CD4-positive, alpha-beta memory T cell (primary cell): ENCODE data around the gene AVPR1B. TPM values are rescaled to one million over a fixed set of nuclear protein-coding genes. Genes with fewer than 3 reads are reported as not detected.
A peak's percentile ranks its signal among the peaks of the same experiment; 100 is the strongest.

Experiments used
- CTCF ChIA-PET: fragments of 350-600 bp; sonication (Branson Sonifier 250); formaldehyde crosslinking; loops from one replicate; lab custom pipeline; 2021; ENCODE audit warnings: inconsistent platforms; ENCODE audit not compliant: partially characterized antibody; lab: Charles Lee
- POLR2A ChIA-PET: fragments of 350-600 bp; sonication (Branson Sonifier 250); formaldehyde crosslinking; loops from one replicate; lab custom pipeline; 2021; ENCODE audit not compliant: partially characterized antibody; lab: Charles Lee
- DNase-seq, 5 donors: peaks; one replicate each; pipeline versions ENCODE4 v3.0.0 to v3.0.0-alpha.2; 2020 to 2022; ENCODE audit warnings: mixed read lengths in 1 of 5
- H3K27ac ChIP-seq: one replicate; pipeline ENCODE4 v1.7.0; 2013; ENCODE audit warnings: low read depth, low read length
- H3K27me3 ChIP-seq: 2 replicates; pipeline ENCODE4 v1.7.0; 2013; ENCODE audit warnings: mild to moderate bottlenecking, low read length, moderate library complexity; ENCODE audit not compliant: insufficient read depth
- H3K36me3 ChIP-seq: 2 replicates; pipeline ENCODE4 v1.7.0; 2013; ENCODE audit warnings: mild to moderate bottlenecking, low read length, moderate library complexity; ENCODE audit not compliant: insufficient read depth
- H3K4me1 ChIP-seq: 2 replicates; pipeline ENCODE4 v1.7.0; 2013; ENCODE audit warnings: mild to moderate bottlenecking, low read length, moderate library complexity; ENCODE audit not compliant: insufficient read depth
- H3K4me3 ChIP-seq, 2 donors: one replicate each; pipeline ENCODE4 v1.7.0; 2013; ENCODE audit warnings: low read length in 2 of 2, mild to moderate bottlenecking in 1 of 2
- H3K9me3 ChIP-seq, 2 donors: one replicate each; pipeline ENCODE4 v1.7.0; 2013; ENCODE audit warnings: low read length in 2 of 2, control low read depth in 1 of 2; ENCODE audit not compliant: control insufficient read depth in 1 of 2
- H3K27ac Mint-ChIP-seq, 7 donors: one replicate each; pipeline ENCODE4 v1.8.0; 2020 to 2021; ENCODE audit warnings: mixed read lengths in 7 of 7, mild to moderate bottlenecking in 6 of 7, inconsistent platforms in 3 of 7, moderate library complexity in 3 of 7
- H3K27me3 Mint-ChIP-seq, 2 donors: one replicate each; pipeline ENCODE4 v1.8.0; 2020 to 2021; ENCODE audit warnings: mixed read lengths in 2 of 2
- H3K36me3 Mint-ChIP-seq, 2 donors: one replicate each; pipeline ENCODE4 v1.8.0; 2020 to 2021; ENCODE audit warnings: mixed read lengths in 2 of 2, inconsistent platforms in 1 of 2, mild to moderate bottlenecking in 1 of 2
- H3K4me1 Mint-ChIP-seq, 4 donors: one replicate each; pipeline ENCODE4 v1.8.0; 2020 to 2021; ENCODE audit warnings: mixed read lengths in 4 of 4, mild to moderate bottlenecking in 1 of 4
- H3K4me3 Mint-ChIP-seq, 8 donors: one replicate each; pipeline ENCODE4 v1.8.0; 2020 to 2021; ENCODE audit warnings: mixed read lengths in 8 of 8, mild to moderate bottlenecking in 7 of 8, moderate library complexity in 6 of 8, inconsistent platforms in 3 of 8
- H3K9me3 Mint-ChIP-seq, 8 donors: one replicate each; pipeline ENCODE4 v1.8.0; 2020 to 2021; ENCODE audit warnings: mixed read lengths in 8 of 8, mild to moderate bottlenecking in 5 of 8, inconsistent platforms in 3 of 8, moderate library complexity in 1 of 8
- intact Hi-C: fragments of 100-400 bp; cut with micrococcal nuclease; formaldehyde crosslinking; loops from one replicate; pipeline ENCODE4 v1.15.1; 2023
- polyA plus RNA-seq, 2 donors: library from polyadenylated mRNA; unstranded; fragments of 300-500 nt; fragmentation: Illumina TruSeq; gene quantifications; one replicate each; pipeline ENCODE4 v1.2.3, GENCODE V29; 2021
- total RNA-seq, 2 experiments: library from RNA; stranded (reverse); gene quantifications; one replicate each; pipeline ENCODE4 v1.2.3, GENCODE V29; 2021

AVPR1B gene
- total and polyA plus RNA-seq, 4 experiments from 2014 or later = not detected

- CTCF ChIA-PET = no interaction called here
- Mint-ChIP-seq H3K27ac (no peak overlapping the region), H3K9me3 (no peaks in the 10 kb centered on the region), H3K4me1 (no peaks in the 10 kb centered on the region), H3K27me3 (peaks cover 21 to 27% of the 10 kb centered on the region in 2 donors), H3K36me3 (no peaks in the 10 kb centered on the region), H3K4me3 (no peak overlapping the region)
- Histone ChIP-seq H3K27me3 (peaks cover 4% of the 10 kb centered on the region), H3K27ac (no peak overlapping the region), H3K36me3 (no peaks in the 10 kb centered on the region), H3K9me3 (no peaks in the 10 kb centered on the region), H3K4me1 (no peaks in the 10 kb centered on the region), H3K4me3 (no peak overlapping the region)
- DNase-seq = no peak
- intact Hi-C loops = no loop called here
- POLR2A ChIA-PET = no interaction called here
Measured at GRCh38 chr1:206135248-206135647, 18.1 kb upstream of the AVPR1B start.

GRCh38 chr1:206133751-206134415 is 16.7 kb upstream of the AVPR1B start:
- H3K4me1 Mint-ChIP-seq = no peaks in the 10 kb centered on the region
- intact Hi-C loops = no loop called here
- ChIA-PET POLR2A (no interaction called here), CTCF (no interaction called here)
- H3K4me3 ChIP-seq = no peak overlapping the region
- H3K36me3 Mint-ChIP-seq = no peaks in the 10 kb centered on the region
- H3K36me3 ChIP-seq = no peaks in the 10 kb centered on the region
- H3K27me3 Mint-ChIP-seq = peaks cover 14 to 22% of the 10 kb centered on the region in 2 donors
- DNase-seq = no peak
- H3K27ac Mint-ChIP-seq = no peak overlapping the region
- peaks cover under 1% of the 10 kb centered on the region for H3K27me3 ChIP-seq
- H3K4me1 ChIP-seq = no peaks in the 10 kb centered on the region
- H3K4me3 Mint-ChIP-seq = no peak overlapping the region
- H3K27ac ChIP-seq = no peak overlapping the region
- no peaks in the 10 kb centered on the region for H3K9me3 ChIP-seq
- H3K9me3 Mint-ChIP-seq = no peaks in the 10 kb centered on the region

GRCh38 chr1:206131037-206131436 is 13.8 kb upstream of the AVPR1B start:
- H3K4me3 Mint-ChIP-seq = no peak overlapping the region
- no peaks in the 10 kb centered on the region for H3K4me1 Mint-ChIP-seq
- intact Hi-C loops = no loop called here
- Histone ChIP-seq H3K27me3 (no peaks in the 10 kb centered on the region), H3K9me3 (no peaks in the 10 kb centered on the region), H3K27ac (no peak overlapping the region), H3K36me3 (no peaks in the 10 kb centered on the region), H3K4me1 (no peaks in the 10 kb centered on the region), H3K4me3 (no peak overlapping the region)
- H3K9me3 Mint-ChIP-seq = no peaks in the 10 kb centered on the region
- POLR2A ChIA-PET = no interaction called here
- no peaks in the 10 kb centered on the region for H3K36me3 Mint-ChIP-seq
- H3K27me3 Mint-ChIP-seq = peaks cover 18 to 22% of the 10 kb centered on the region in 2 donors
- DNase-seq = no peak
- CTCF ChIA-PET = no interaction called here
- H3K27ac Mint-ChIP-seq = no peak overlapping the region

- H3K9me3 ChIP-seq = no peaks in the 10 kb centered on the region
Measured at GRCh38 chr1:206128196-206128595, 11.0 kb upstream of the AVPR1B start.

GRCh38 chr1:206127336-206127735 is 10.1 kb upstream of the AVPR1B start:
- no peaks in the 10 kb centered on the region for H3K4me1 Mint-ChIP-seq
- H3K27ac ChIP-seq = no peak overlapping the region
- no peak for DNase-seq
- no peaks in the 10 kb centered on the region for H3K36me3 Mint-ChIP-seq
- CTCF ChIA-PET = interaction anchor here (1.0 kb wide), 1 partner anchor 21 kb away, joined by 4 read pairs; no protein-coding TSS in a partner anchor
- H3K9me3 ChIP-seq = no peaks in the 10 kb centered on the region
- H3K9me3 Mint-ChIP-seq = peaks cover 1 to 11% (median 4%) of the 10 kb centered on the region in 8 donors
- H3K4me3 ChIP-seq = no peak overlapping the region
- H3K27ac Mint-ChIP-seq = no peak overlapping the region
- no peak overlapping the region for H3K4me3 Mint-ChIP-seq
- no peaks in the 10 kb centered on the region for H3K4me1 ChIP-seq
- peaks cover 28 to 29% of the 10 kb centered on the region in 2 donors for H3K27me3 Mint-ChIP-seq
- no peaks in the 10 kb centered on the region for H3K27me3 ChIP-seq
- H3K36me3 ChIP-seq = no peaks in the 10 kb centered on the region
- intact Hi-C loops = no loop called here
- POLR2A ChIA-PET = no interaction called here

More at GRCh38 chr1:206128196-206128595, 11.0 kb upstream of the AVPR1B start:
- Mint-ChIP-seq H3K27me3 (peaks cover 26 to 28% of the 10 kb centered on the region in 2 donors), H3K4me1 (no peaks in the 10 kb centered on the region), H3K36me3 (no peaks in the 10 kb centered on the region), H3K27ac (no peak overlapping the region), H3K4me3 (no peak overlapping the region), H3K9me3 (peaks cover 0 to 6% (median 0%) of the 10 kb centered on the region in 8 donors)
- H3K36me3 ChIP-seq = no peaks in the 10 kb centered on the region
- no peaks in the 10 kb centered on the region for H3K27me3 ChIP-seq
- H3K27ac ChIP-seq = no peak overlapping the region
- POLR2A ChIA-PET = no interaction called here
- H3K4me1 ChIP-seq = no peaks in the 10 kb centered on the region
- H3K4me3 ChIP-seq = no peak overlapping the region
- intact Hi-C loops = no loop called here
- CTCF ChIA-PET = interaction anchor here (1.0 kb wide), 1 partner anchor 22 kb away, joined by 4 read pairs; no protein-coding TSS in a partner anchor
- no peak for DNase-seq

- Histone ChIP-seq H3K27ac (no peak overlapping the region), H3K4me3 (no peak overlapping the region), H3K36me3 (no peaks in the 10 kb centered on the region), H3K27me3 (no peaks in the 10 kb centered on the region), H3K4me1 (no peaks in the 10 kb centered on the region), H3K9me3 (peaks cover 0 to 3% of the 10 kb centered on the region in 2 donors)
- DNase-seq = no peak
- Mint-ChIP-seq H3K27ac (peak overlapping the region in 1 of 7 donors; percentile 53), H3K36me3 (peaks cover 0 to 3% of the 10 kb centered on the region in 2 donors), H3K27me3 (peaks cover 28 to 30% of the 10 kb centered on the region in 2 donors), H3K9me3 (peaks cover 5 to 30% (median 22%) of the 10 kb centered on the region in 8 donors), H3K4me1 (no peaks in the 10 kb centered on the region), H3K4me3 (no peak overlapping the region)
- ChIA-PET CTCF (no interaction called here), POLR2A (no interaction called here)
- intact Hi-C loops = no loop called here
Measured at GRCh38 chr1:206125346-206125745, 8.2 kb upstream of the AVPR1B start.

GRCh38 chr1:206122686-206123085 is 5.5 kb upstream of the AVPR1B start:
- peaks cover 32 to 39% of the 10 kb centered on the region in 2 donors for H3K27me3 Mint-ChIP-seq
- no peak overlapping the region for H3K27ac Mint-ChIP-seq
- H3K4me1 Mint-ChIP-seq = peaks cover 0 to 3% (median 2%) of the 10 kb centered on the region in 4 donors

More at GRCh38 chr1:206122686-206123085, 5.5 kb upstream of the AVPR1B start:
- Histone ChIP-seq H3K4me3 (no peak overlapping the region), H3K36me3 (no peaks in the 10 kb centered on the region), H3K27ac (no peak overlapping the region), H3K9me3 (peaks cover 0 to 3% of the 10 kb centered on the region in 2 donors), H3K4me1 (no peaks in the 10 kb centered on the region), H3K27me3 (peaks cover 4% of the 10 kb centered on the region)
- Mint-ChIP-seq H3K4me3 (no peak overlapping the region), H3K9me3 (peaks cover 5 to 33% (median 26%) of the 10 kb centered on the region in 8 donors), H3K36me3 (peaks cover 0 to 3% of the 10 kb centered on the region in 2 donors)
- DNase-seq = no peak
- intact Hi-C loops = no loop called here
- ChIA-PET CTCF (no interaction called here), POLR2A (no interaction called here)
